Left cardiac atrium (tissue), 4 donors: ENCODE results near the gene PGF. TPM values are rescaled to one million over a fixed set of nuclear protein-coding genes. Genes with fewer than 3 reads are reported as not detected.
A peak's percentile ranks its signal among the peaks of the same experiment; 100 is the strongest.

Source experiments
- ATAC-seq, 2 donors: fragments of 200-7000 bp; cut with Tn5 transposase; one replicate each; pipeline ENCODE4 v1.9.1; 2020; ENCODE audit warnings: mild to moderate bottlenecking in 2 of 2, moderate library complexity in 2 of 2
- DNase-seq: peaks from one replicate; pipeline ENCODE4 v3.0.0-alpha.2; 2020
- intact Hi-C, 2 donors: fragments of 100-400 bp; cut with DNase I; formaldehyde crosslinking; loops; one replicate each; pipeline versions ENCODE4 v1.14.1 to v1.15.1; 2022 to 2023
- total RNA-seq, 2 donors: library from RNA; stranded (reverse); fragmentation: NEBNext Ultra II Directional; extraction: Animal tissue kit (Norgen Biotek cat#: 25700); gene quantifications; one replicate each; pipeline ENCODE4 v1.2.1, GENCODE V29; 2021
- donor health status: DM: no; HTN: yes; CAD: no.
- donor health status: DM: no; HTN: yes; CAD: no; lungs with severe emphysema.
- donor health status: DM: yes; HTN: yes; CAD: no.
- donor health status: Dilated cardiomyopathy.

PGF gene
- total RNA-seq, 2 donors from 2014 or later = 4.6 to 5.0 TPM

GRCh38 chr14:74892745-74893144, 62.7 kb downstream of the PGF start:
- DNase-seq = no peak
- intact Hi-C loops = no loop called here
- no peak for ATAC-seq

GRCh38 chr14:74891870-74892269, 63.5 kb downstream of the PGF start:
- ATAC-seq (peak in 1 of 2 donors; percentile 47), DNase-seq (no peak)
- intact Hi-C loops = no loop called here

Other genes starting within 250 kb of the PGF start
- gene AREL1, start 242.5 kb downstream of the PGF start, total RNA-seq = 10 to 100 TPM; 18.4 to 25.2 TPM
- 10 to 100 TPM; 29.6 to 37.9 TPM for gene FCF1, start 242.5 kb downstream of the PGF start, total RNA-seq
- 10 to 100 TPM; 28.3 to 31.5 TPM for gene YLPM1, start 192.3 kb downstream of the PGF start, total RNA-seq
- gene PROX2, start 79.5 kb downstream of the PGF start, total RNA-seq = not detected
- gene DLST, start 73.7 kb downstream of the PGF start, total RNA-seq = 100 to 1,000 TPM; 133 to 137 TPM
- 10 to 100 TPM; 11.9 to 15.4 TPM for gene RPS6KL1, start 32.3 kb downstream of the PGF start, total RNA-seq
- 10 to 100 TPM; 27.8 to 30.3 TPM for gene EIF2B2, start 47.3 kb upstream of the PGF start, total RNA-seq
- 10 to 100 TPM; 16.6 to 20.8 TPM for gene MLH3, start 95.9 kb upstream of the PGF start, total RNA-seq
- 10 to 100 TPM in 1 of 2 donors, 1 to 10 TPM in 1; 7.4 to 13.5 TPM for gene ACYP1, start 108.4 kb upstream of the PGF start, total RNA-seq
- 1 to 10 TPM; 7.5 to 7.8 TPM for gene ZC2HC1C, start 114.0 kb upstream of the PGF start, total RNA-seq
- gene NEK9, start 171.5 kb upstream of the PGF start, total RNA-seq = 100 to 1,000 TPM in 1 of 2 donors, 10 to 100 TPM in 1; 89.1 to 102 TPM
- gene TMED10, start 221.0 kb upstream of the PGF start, total RNA-seq = 100 to 1,000 TPM; 271 to 327 TPM